ENCODE results near the gene FRMD3.
A peak's percentile ranks its signal among the peaks of the same experiment; 100 is the strongest.

FRMD3 gene

DNA sequence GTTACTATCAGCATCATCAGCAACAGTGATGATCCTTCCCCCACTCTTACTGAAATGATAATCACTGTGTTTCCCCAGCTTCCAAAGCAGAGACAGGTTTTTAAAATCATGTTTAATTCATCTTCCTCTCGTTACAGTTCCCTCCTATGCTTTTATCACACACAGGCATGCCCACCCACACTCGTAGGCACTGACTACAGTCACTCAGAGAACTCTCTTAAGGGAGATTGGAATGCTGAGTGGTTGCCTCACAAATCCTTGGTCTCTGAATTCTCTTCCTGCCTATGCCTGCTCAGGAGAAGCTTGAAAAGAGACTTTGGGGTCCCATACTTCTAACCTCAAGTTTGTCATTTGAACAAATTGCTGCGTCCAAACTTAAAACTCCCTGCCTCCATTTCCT is 179.2 kb downstream of the FRMD3 start:
- TF ChIP-seq TAF1 (IDR thresholded peaks at IDR 0.05; ENCODE audit: low read depth) (no peak), CEBPB (IDR thresholded peaks at IDR 0.05) (no peak), YY1 (IDR thresholded peaks at IDR 0.05; ENCODE audit: low read depth) (no peak)

DNA sequence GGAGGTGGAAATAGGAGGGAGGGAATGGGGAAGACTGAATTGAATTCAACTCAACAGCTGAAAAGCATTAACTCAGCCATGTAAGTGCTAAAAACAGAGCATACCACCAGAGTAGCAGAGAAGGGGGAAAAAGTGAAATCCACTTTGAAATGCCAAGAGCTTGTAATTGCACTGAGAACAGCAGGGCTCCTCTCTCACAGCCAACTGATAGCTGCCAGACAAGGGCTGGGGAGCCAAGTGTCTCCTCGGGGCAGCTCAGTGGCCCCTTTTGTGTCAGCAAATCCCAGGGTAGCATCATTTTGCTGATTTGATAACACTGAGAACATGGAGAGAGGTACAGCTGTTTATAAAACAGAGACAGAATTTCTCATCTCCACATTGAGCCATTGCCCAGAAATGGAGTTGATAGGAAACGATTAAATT is 182.5 kb downstream of the FRMD3 start:
- TF ChIP-seq CEBPB (IDR thresholded peaks at IDR 0.05) (no peak), YY1 (IDR thresholded peaks at IDR 0.05; ENCODE audit: low read depth) (no peak)

DNA sequence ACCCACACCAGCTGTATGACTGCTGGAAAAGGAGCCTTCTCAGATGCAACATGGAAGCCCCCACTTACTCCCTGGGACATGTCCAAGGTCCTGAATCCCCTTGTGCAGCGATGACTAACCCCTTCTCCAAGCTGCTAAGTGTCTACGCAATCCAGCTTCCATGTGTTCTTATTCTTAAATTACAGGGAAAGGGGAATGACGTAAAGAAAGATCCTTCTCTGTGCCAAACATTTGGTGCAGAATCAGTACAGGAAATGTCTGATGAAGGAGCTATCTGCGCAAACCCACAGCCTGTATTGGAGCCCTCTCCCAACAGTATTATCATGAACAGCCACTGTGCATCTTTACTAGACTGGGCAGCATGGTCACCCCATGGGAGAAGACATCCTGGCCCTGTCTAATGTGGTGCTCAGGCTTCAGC is 183.2 kb downstream of the FRMD3 start:
- TF ChIP-seq RAD21 (IDR thresholded peaks at IDR 0.05; ENCODE audit: low read depth) (no peak), EGR1 (IDR thresholded peaks at IDR 0.05) (no peak), NFIC (IDR thresholded peaks at IDR 0.05) (no peak), FOXM1 (IDR thresholded peaks at IDR 0.05; ENCODE audit: borderline replicate concordance, low read depth) (no peak), EP300 (IDR thresholded peaks at IDR 0.05; ENCODE audit: borderline replicate concordance) (no peak), YY1 (IDR thresholded peaks at IDR 0.05; ENCODE audit: low read depth) (peak; percentile 70), CEBPB (IDR thresholded peaks at IDR 0.05) (no peak), TEAD4 (IDR thresholded peaks at IDR 0.05) (no peak), ZBTB7A (IDR thresholded peaks at IDR 0.05; ENCODE audit: low read depth) (no peak)
- TF ChIP-seq, protein P1, sequence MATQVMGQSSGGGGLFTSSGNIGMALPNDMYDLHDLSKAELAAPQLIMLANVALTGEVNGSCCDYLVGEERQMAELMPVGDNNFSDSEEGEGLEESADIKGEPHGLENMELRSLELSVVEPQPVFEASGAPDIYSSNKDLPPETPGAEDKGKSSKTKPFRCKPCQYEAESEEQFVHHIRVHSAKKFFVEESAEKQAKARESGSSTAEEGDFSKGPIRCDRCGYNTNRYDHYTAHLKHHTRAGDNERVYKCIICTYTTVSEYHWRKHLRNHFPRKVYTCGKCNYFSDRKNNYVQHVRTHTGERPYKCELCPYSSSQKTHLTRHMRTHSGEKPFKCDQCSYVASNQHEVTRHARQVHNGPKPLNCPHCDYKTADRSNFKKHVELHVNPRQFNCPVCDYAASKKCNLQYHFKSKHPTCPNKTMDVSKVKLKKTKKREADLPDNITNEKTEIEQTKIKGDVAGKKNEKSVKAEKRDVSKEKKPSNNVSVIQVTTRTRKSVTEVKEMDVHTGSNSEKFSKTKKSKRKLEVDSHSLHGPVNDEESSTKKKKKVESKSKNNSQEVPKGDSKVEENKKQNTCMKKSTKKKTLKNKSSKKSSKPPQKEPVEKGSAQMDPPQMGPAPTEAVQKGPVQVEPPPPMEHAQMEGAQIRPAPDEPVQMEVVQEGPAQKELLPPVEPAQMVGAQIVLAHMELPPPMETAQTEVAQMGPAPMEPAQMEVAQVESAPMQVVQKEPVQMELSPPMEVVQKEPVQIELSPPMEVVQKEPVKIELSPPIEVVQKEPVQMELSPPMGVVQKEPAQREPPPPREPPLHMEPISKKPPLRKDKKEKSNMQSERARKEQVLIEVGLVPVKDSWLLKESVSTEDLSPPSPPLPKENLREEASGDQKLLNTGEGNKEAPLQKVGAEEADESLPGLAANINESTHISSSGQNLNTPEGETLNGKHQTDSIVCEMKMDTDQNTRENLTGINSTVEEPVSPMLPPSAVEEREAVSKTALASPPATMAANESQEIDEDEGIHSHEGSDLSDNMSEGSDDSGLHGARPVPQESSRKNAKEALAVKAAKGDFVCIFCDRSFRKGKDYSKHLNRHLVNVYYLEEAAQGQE (IDR thresholded peaks at IDR 0.05; ENCODE audit: low read depth) = peak; percentile 87
- TF ChIP-seq, protein P2, sequence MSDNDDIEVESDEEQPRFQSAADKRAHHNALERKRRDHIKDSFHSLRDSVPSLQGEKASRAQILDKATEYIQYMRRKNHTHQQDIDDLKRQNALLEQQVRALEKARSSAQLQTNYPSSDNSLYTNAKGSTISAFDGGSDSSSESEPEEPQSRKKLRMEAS (IDR thresholded peaks at IDR 0.05) = no peak

DNA sequence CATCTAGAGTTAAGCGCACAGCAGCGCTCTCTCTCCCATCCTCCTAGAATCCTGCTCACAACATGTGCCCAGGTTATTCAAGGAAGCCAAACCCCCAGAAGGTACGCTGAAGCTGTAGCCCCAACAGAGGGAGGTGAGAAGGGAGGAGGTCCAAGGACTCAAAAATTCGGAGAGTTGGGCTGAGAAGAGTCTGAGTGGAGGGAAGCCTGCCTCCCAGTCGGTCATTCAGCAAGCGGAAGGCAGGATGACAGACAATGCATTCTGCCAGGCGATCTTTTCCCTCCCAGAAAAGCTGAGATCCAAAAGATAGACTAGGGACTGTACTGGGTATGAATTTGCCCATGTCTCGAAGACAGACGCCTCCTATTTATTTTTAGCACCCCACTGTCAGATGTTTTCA is 189.2 kb downstream of the FRMD3 start:
- TF ChIP-seq, protein P3, sequence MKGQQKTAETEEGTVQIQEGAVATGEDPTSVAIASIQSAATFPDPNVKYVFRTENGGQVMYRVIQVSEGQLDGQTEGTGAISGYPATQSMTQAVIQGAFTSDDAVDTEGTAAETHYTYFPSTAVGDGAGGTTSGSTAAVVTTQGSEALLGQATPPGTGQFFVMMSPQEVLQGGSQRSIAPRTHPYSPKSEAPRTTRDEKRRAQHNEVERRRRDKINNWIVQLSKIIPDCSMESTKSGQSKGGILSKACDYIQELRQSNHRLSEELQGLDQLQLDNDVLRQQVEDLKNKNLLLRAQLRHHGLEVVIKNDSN (IDR thresholded peaks at IDR 0.05) = no peak
- TF ChIP-seq NFIC (IDR thresholded peaks at IDR 0.05) = no peak
- TF ChIP-seq TCF12 (IDR thresholded peaks at IDR 0.05; ENCODE audit: low read depth) = no peak
- TF ChIP-seq CREB1 (IDR thresholded peaks at IDR 0.05; ENCODE audit: low read depth) = no peak
- TF ChIP-seq EGR1 (IDR thresholded peaks at IDR 0.05) = no peak
- TF ChIP-seq RAD21 (IDR thresholded peaks at IDR 0.05; ENCODE audit: low read depth) = no peak
- TF ChIP-seq, protein P1 (IDR thresholded peaks at IDR 0.05; ENCODE audit: low read depth) = no peak
- no peak for TF ChIP-seq EP300 (IDR thresholded peaks at IDR 0.05; ENCODE audit: borderline replicate concordance)
- TF ChIP-seq TEAD4 (IDR thresholded peaks at IDR 0.05) = no peak
- no peak for TF ChIP-seq FOXM1 (IDR thresholded peaks at IDR 0.05; ENCODE audit: borderline replicate concordance, low read depth)
- TF ChIP-seq, protein P2 (IDR thresholded peaks at IDR 0.05) = no peak
- no peak for TF ChIP-seq CEBPB (IDR thresholded peaks at IDR 0.05)
- no peak for TF ChIP-seq YY1 (IDR thresholded peaks at IDR 0.05; ENCODE audit: low read depth)
- no peak for TF ChIP-seq TAF1 (IDR thresholded peaks at IDR 0.05; ENCODE audit: low read depth)
- no peak for TF ChIP-seq ZBTB7A (IDR thresholded peaks at IDR 0.05; ENCODE audit: low read depth)

DNA sequence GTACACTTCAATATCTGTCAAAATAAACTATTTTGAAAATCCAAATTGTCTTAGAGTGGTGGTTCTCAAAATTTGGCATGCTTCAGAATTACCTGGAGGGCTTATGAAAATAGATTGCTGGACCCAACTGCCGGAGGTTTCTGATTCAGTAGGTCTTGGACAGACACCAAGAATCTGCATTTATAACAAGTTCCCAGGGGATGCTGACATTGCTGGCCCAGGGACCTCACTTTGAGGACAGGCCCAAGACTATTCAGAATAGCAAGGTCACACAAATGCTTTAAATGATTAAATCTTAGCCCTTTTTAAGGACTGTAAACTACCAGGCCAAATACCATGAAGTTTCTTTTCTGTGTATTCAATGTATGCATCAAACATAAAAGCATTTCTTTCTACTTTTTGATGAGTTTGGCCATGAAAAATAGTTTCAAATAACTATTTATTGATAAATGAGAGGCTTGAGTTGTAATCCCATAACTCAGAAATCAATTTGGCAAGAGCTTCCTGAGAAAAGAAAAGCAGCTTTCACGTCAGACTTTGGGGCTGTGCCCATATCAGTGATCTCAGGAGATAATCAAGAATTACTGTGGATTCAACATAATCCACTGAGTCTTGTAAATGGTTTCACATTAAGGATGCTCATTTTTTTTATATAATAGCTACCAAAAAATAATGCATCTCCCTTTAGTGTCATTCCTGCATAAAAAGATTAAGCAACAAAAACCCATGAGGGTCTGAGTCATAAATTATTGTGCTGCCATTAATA is 191.4 kb downstream of the FRMD3 start:
- TF ChIP-seq CEBPB (IDR thresholded peaks at IDR 0.05) (no peak), ZBTB7A (IDR thresholded peaks at IDR 0.05; ENCODE audit: low read depth) (no peak), CREB1 (IDR thresholded peaks at IDR 0.05; ENCODE audit: low read depth) (no peak), EGR1 (IDR thresholded peaks at IDR 0.05) (no peak), FOXM1 (IDR thresholded peaks at IDR 0.05; ENCODE audit: borderline replicate concordance, low read depth) (no peak), NFIC (IDR thresholded peaks at IDR 0.05) (no peak), YY1 (IDR thresholded peaks at IDR 0.05; ENCODE audit: low read depth) (no peak), EP300 (IDR thresholded peaks at IDR 0.05; ENCODE audit: borderline replicate concordance) (no peak), TAF1 (IDR thresholded peaks at IDR 0.05; ENCODE audit: low read depth) (no peak)
- TF ChIP-seq, protein P1 (IDR thresholded peaks at IDR 0.05; ENCODE audit: low read depth) = no peak
- TF ChIP-seq, protein P2 (IDR thresholded peaks at IDR 0.05) = no peak
